Activated CD4-positive, alpha-beta T cell treated with anti-CD3 and anti-CD28 coated beads, Interleukin-2, amount 10 ng/mL, durations not matched to agents 7 days and 5 days (primary cell): ENCODE results near the gene MTFR2. TPM values are rescaled to one million over a fixed set of nuclear protein-coding genes. Genes with fewer than 3 reads are reported as not detected.

Source experiments
- CTCF ChIA-PET: fragments of 350-600 bp; sonication (Branson Sonifier 250); formaldehyde crosslinking; loops from one replicate; lab custom pipeline; 2021; ENCODE audit warnings: antibody characterized with exemption; lab: Charles Lee
- POLR2A ChIA-PET: fragments of 350-600 bp; sonication (Branson Sonifier 250); formaldehyde crosslinking; loops from one replicate; lab custom pipeline; 2021; ENCODE audit warnings: antibody characterized with exemption; lab: Charles Lee
- DNase-seq: peaks from one replicate; pipeline ENCODE4 v3.0.0-alpha.2; 2020
- H3K27ac Mint-ChIP-seq: one replicate; pipeline ENCODE4 v1.8.0; 2021; ENCODE audit warnings: mild to moderate bottlenecking, moderate library complexity, mixed read lengths
- H3K27me3 Mint-ChIP-seq: one replicate; pipeline ENCODE4 v1.8.0; 2021; ENCODE audit warnings: mixed read lengths
- H3K36me3 Mint-ChIP-seq: one replicate; pipeline ENCODE4 v1.8.0; 2021; ENCODE audit warnings: low read depth, mixed read lengths
- H3K4me1 Mint-ChIP-seq: one replicate; pipeline ENCODE4 v1.8.0; 2021; ENCODE audit warnings: mixed read lengths
- H3K4me3 Mint-ChIP-seq: one replicate; pipeline ENCODE4 v1.8.0; 2021; ENCODE audit warnings: mild to moderate bottlenecking, moderate library complexity, mixed read lengths
- H3K9me3 Mint-ChIP-seq: one replicate; pipeline ENCODE4 v1.8.0; 2021; ENCODE audit warnings: mixed read lengths
- total RNA-seq, 2 experiments: library from RNA; stranded (reverse); gene quantifications; one replicate each; pipeline ENCODE4 v1.2.3, GENCODE V29; 2021

Gene MTFR2
- total RNA-seq, 2 experiments from 2014 or later, result 23.9 to 26.3 TPM

GRCh38 chr6:136201732-136202131 lies 48.4 kb downstream of the MTFR2 start:
- ChIA-PET CTCF (interaction anchor here (2.9 kb wide), 1 partner anchor 23 kb away, joined by 6 read pairs; no protein-coding TSS in a partner anchor), POLR2A (no interaction called here)
- no peaks in the 10 kb centered on the region for H3K9me3 Mint-ChIP-seq
- no peak overlapping the region for H3K4me3 Mint-ChIP-seq
- peaks cover 2% of the 10 kb centered on the region for H3K27me3 Mint-ChIP-seq
- no peaks in the 10 kb centered on the region for H3K36me3 Mint-ChIP-seq
- no peak for DNase-seq
- no peaks in the 10 kb centered on the region for H3K4me1 Mint-ChIP-seq
- H3K27ac Mint-ChIP-seq, result no peak overlapping the region

GRCh38 chr6:136192902-136193301 lies 57.2 kb downstream of the MTFR2 start:
- POLR2A ChIA-PET, result no interaction called here
- no peak for DNase-seq
- Mint-ChIP-seq H3K4me3 (no peak overlapping the region), H3K36me3 (no peaks in the 10 kb centered on the region), H3K4me1 (no peaks in the 10 kb centered on the region), H3K27me3 (no peaks in the 10 kb centered on the region), H3K9me3 (no peaks in the 10 kb centered on the region), H3K27ac (no peak overlapping the region)
- CTCF ChIA-PET, result no interaction called here

DNA sequence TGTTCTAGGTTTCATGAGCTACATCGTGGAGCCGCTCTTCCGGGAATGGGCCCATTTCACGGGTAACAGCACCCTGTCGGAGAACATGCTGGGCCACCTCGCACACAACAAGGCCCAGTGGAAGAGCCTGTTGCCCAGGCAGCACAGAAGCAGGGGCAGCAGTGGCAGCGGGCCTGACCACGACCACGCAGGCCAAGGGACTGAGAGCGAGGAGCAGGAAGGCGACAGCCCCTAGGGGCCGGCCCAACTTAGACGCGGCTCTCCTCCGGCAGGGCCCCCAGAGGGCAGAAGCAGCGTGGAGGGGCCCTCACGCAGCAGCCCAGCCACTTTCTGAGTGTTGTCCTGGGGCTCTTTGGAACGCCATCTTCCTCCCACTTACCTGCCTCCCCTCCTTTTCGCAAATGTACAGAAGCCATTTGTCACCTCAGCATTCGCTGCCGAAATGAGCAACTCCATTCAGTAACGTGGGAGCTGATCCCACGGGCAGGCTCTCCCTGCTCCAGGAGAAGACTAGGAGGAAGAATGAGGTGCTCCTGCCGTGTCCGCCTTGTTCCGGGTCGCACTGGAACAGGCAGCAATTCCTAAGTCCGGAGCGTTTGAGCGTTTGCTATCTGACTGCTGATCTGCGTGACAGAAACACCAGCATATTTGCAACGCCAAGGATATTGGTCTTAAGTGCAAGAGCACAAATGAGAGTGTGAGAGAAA lies 58.4 kb downstream of the MTFR2 start:
- no peaks in the 10 kb centered on the region for H3K36me3 Mint-ChIP-seq
- ChIA-PET CTCF (no interaction called here), POLR2A (no interaction called here)
- H3K27me3 Mint-ChIP-seq, result no peaks in the 10 kb centered on the region
- H3K27ac Mint-ChIP-seq, result no peak overlapping the region
- no peak for DNase-seq
- H3K4me3 Mint-ChIP-seq, result no peak overlapping the region
- H3K9me3 Mint-ChIP-seq, result no peaks in the 10 kb centered on the region
- no peaks in the 10 kb centered on the region for H3K4me1 Mint-ChIP-seq

- no peaks in the 10 kb centered on the region for H3K36me3 Mint-ChIP-seq
- H3K4me3 Mint-ChIP-seq, result no peak overlapping the region
- H3K9me3 Mint-ChIP-seq, result no peaks in the 10 kb centered on the region
- no peaks in the 10 kb centered on the region for H3K4me1 Mint-ChIP-seq
- ChIA-PET CTCF (no interaction called here), POLR2A (no interaction called here)
- no peaks in the 10 kb centered on the region for H3K27me3 Mint-ChIP-seq
- DNase-seq, result no peak
- H3K27ac Mint-ChIP-seq, result no peak overlapping the region
These were observed 61.0 kb downstream of the MTFR2 start for GRCh38 chr6:136189104-136189503.

DNA sequence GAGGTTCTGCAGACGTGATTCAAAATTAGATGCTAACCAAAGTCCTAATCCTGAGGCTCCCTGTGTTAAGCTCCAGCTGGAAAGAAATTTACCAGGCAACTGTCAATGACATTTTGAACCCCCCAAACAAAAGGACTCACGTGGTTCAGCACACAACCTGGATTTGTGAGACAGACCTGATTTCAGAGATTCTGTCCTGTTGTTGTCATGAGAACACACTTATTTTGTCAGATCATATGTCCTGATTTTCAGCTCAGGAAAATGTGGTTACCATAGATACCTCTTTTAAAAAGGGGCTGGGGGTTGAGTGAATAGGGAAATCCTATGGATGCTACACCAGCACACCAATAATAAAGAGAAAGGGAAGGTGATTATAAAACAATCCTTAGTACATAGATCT lies 61.6 kb downstream of the MTFR2 start:
- no peaks in the 10 kb centered on the region for H3K36me3 Mint-ChIP-seq

DNA sequence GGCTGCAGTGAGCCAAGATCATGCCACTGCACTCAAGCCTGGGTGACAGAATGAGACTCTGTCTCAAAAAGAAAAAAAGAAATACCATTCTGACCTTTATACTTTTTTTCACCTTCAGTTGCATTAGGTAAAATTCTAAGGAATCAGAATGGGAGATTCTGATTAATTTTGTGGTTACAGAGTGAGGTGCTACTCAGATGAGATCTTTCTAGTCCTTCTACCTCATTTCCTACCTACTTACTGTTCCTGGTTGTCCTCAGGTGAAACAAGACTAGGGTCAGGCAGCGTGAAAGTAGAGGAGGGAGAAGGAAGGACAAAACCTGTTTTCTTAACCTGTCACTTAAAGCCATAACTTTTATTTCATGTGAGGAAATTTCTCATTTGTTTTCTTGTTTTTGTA lies 63.7 kb downstream of the MTFR2 start:
- H3K4me3 Mint-ChIP-seq, result no peak overlapping the region
- no peaks in the 10 kb centered on the region for H3K4me1 Mint-ChIP-seq
- ChIA-PET POLR2A (interaction anchor here (0.6 kb wide), 1 partner anchor 178 kb away, joined by 3 read pairs; no protein-coding TSS in a partner anchor), CTCF (interaction anchor here (1.1 kb wide), 1 partner anchor 68 kb away, joined by 3 read pairs; no protein-coding TSS in a partner anchor)
- no peak overlapping the region for H3K27ac Mint-ChIP-seq
- no peaks in the 10 kb centered on the region for H3K9me3 Mint-ChIP-seq
- H3K36me3 Mint-ChIP-seq, result no peaks in the 10 kb centered on the region
- DNase-seq, result no peak
- no peaks in the 10 kb centered on the region for H3K27me3 Mint-ChIP-seq

More for the DNA sequence above, 61.6 kb downstream of the MTFR2 start:
- no peak overlapping the region for H3K27ac Mint-ChIP-seq
- H3K9me3 Mint-ChIP-seq, result no peaks in the 10 kb centered on the region
- ChIA-PET POLR2A (no interaction called here), CTCF (no interaction called here)
- H3K4me3 Mint-ChIP-seq, result no peak overlapping the region
- no peak for DNase-seq
- H3K27me3 Mint-ChIP-seq, result no peaks in the 10 kb centered on the region
- H3K4me1 Mint-ChIP-seq, result no peaks in the 10 kb centered on the region

GRCh38 chr6:136184738-136185137 lies 65.4 kb downstream of the MTFR2 start:
- H3K4me1 Mint-ChIP-seq, result no peaks in the 10 kb centered on the region
- ChIA-PET CTCF (interaction anchor here (1.1 kb wide), 1 partner anchor 551 kb away, joined by 3 read pairs; no protein-coding TSS in a partner anchor), POLR2A (no interaction called here)
- H3K4me3 Mint-ChIP-seq, result no peak overlapping the region
- H3K36me3 Mint-ChIP-seq, result no peaks in the 10 kb centered on the region
- no peak overlapping the region for H3K27ac Mint-ChIP-seq
- no peaks in the 10 kb centered on the region for H3K9me3 Mint-ChIP-seq
- DNase-seq, result no peak
- no peaks in the 10 kb centered on the region for H3K27me3 Mint-ChIP-seq

DNA sequence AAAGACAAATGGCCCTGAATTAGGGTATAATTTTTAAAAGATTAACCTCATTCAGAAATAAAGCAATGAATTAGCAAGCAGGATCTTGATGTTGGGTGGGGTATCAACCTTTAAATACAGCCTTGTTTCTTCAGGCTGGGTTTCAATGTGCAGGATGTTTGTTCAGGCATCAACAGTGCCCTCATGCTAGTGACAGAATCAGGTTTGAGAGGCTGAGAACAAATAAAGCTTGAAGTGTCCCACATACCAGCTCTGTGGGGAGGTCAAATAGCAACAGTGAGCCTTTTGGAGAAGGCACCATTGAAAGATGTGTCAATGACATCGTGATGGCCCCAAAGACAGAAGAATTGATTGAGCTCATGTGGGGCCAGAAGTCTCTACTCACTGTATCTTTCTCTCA lies 68.2 kb downstream of the MTFR2 start:
- Mint-ChIP-seq H3K27me3 (no peaks in the 10 kb centered on the region), H3K27ac (no peak overlapping the region), H3K4me3 (no peak overlapping the region), H3K4me1 (peaks cover 3% of the 10 kb centered on the region), H3K9me3 (no peaks in the 10 kb centered on the region), H3K36me3 (no peaks in the 10 kb centered on the region)
- POLR2A ChIA-PET, result no interaction called here
- CTCF ChIA-PET, result no interaction called here
- no peak for DNase-seq

DNA sequence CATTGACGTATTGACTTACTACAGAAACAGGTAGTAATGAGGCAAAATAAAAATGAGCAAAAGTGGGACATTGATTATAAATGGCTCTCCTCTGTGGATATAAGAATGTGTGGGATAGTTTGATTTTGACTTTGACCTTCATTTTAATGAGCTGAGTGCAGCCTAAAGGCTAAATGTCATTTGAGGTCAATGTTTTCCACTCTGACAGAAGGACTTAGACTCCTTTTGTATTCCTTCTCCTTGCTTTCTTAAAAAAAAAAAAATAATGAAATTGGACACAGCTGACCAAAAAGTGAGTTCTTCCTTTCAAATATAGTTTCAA lies 68.6 kb downstream of the MTFR2 start:
- H3K9me3 Mint-ChIP-seq, result no peaks in the 10 kb centered on the region
- peaks cover 3% of the 10 kb centered on the region for H3K4me1 Mint-ChIP-seq
- no peaks in the 10 kb centered on the region for H3K36me3 Mint-ChIP-seq
- H3K4me3 Mint-ChIP-seq, result no peak overlapping the region
- CTCF ChIA-PET, result no interaction called here
- POLR2A ChIA-PET, result no interaction called here
- DNase-seq, result no peak
- H3K27ac Mint-ChIP-seq, result no peak overlapping the region
- no peaks in the 10 kb centered on the region for H3K27me3 Mint-ChIP-seq

Other genes starting within 250 kb of the MTFR2 start
- gene BCLAF1, start 39.5 kb upstream of the MTFR2 start, total RNA-seq, result 100 to 1,000 TPM; 147 to 164 TPM